ENCODE results near the gene POLR2I. TPM values are rescaled to one million over a fixed set of nuclear protein-coding genes. Genes with fewer than 3 reads are reported as not detected.
"Not testable (repeated sequence)": the region's sequence is repeated elsewhere in the genome, so short reads cannot be mapped to it uniquely, and the experiment has no call there.

The POLR2I gene
- total RNA-seq, 1 experiment from 2014 or later, result 133 TPM

GRCh38 chr19:36139120-36139472 is 24.4 kb upstream of the POLR2I start:
- H3K4me3 ChIP-seq (ENCODE audit: low read depth, low read length, poor library complexity, severe bottlenecking), result peak overlapping the region; percentile 77

GRCh38 chr19:36136964-36137686 is 22.4 kb upstream of the POLR2I start:
- ChIA-PET CTCF (no interaction called here), POLR2A (ENCODE audit: low non-redundant PET) (interaction anchor here (0.6 kb wide), 1 partner anchor 22 kb away, joined by 4 read pairs; the partner anchor contains the start of gene POLR2I)
- no peaks in the 10 kb centered on the region for H3K27me3 ChIP-seq (replicated peaks; ENCODE audit: insufficient read depth, low read depth, low read length, poor library complexity)
- H3K9me3 ChIP-seq (ENCODE audit: low read depth, low read length, poor library complexity, severe bottlenecking), result no peaks in the 10 kb centered on the region
- intact Hi-C loops (cut with micrococcal nuclease; ENCODE audit: unreplicated experiment), result no loop called here
- TF ChIP-seq EZH2 (IDR thresholded peaks at IDR 0.05; ENCODE audit: borderline replicate concordance, low read depth, low read length, poor library complexity, severe bottlenecking) (no peak), CTCF (conservative IDR thresholded peaks at IDR 0.05; ENCODE audit: low read depth, low read length) (no peak)
- peak; percentile 46 for DNase-seq (ENCODE audit: low spot score)
- no TSS peak for BruUV-seq (replicated peaks)
- H3K4me1 ChIP-seq (ENCODE audit: insufficient read depth, low read length, poor library complexity, severe bottlenecking), result peaks cover 10% of the 10 kb centered on the region
- H3K4me3 ChIP-seq (ENCODE audit: low read depth, low read length, poor library complexity, severe bottlenecking), result no peak overlapping the region
- H3K36me3 ChIP-seq (ENCODE audit: insufficient read depth, low read length, poor library complexity, severe bottlenecking), result peaks cover under 1% of the 10 kb centered on the region
- no peak overlapping the region for H3K27ac ChIP-seq (ENCODE audit: low read depth, low read length, poor library complexity, severe bottlenecking)

More at GRCh38 chr19:36139120-36139472, 24.4 kb upstream of the POLR2I start:
- no TSS peak for BruUV-seq (replicated peaks)
- ChIA-PET POLR2A (ENCODE audit: low non-redundant PET) (no interaction called here), CTCF (no interaction called here)
- peaks cover 10% of the 10 kb centered on the region for H3K4me1 ChIP-seq (ENCODE audit: insufficient read depth, low read length, poor library complexity, severe bottlenecking)
- H3K9me3 ChIP-seq (ENCODE audit: low read depth, low read length, poor library complexity, severe bottlenecking), result no peaks in the 10 kb centered on the region
- H3K27me3 ChIP-seq (replicated peaks; ENCODE audit: insufficient read depth, low read depth, low read length, poor library complexity), result no peaks in the 10 kb centered on the region
- TF ChIP-seq CTCF (conservative IDR thresholded peaks at IDR 0.05; ENCODE audit: low read depth, low read length) (no peak), EZH2 (IDR thresholded peaks at IDR 0.05; ENCODE audit: borderline replicate concordance, low read depth, low read length, poor library complexity, severe bottlenecking) (no peak)
- intact Hi-C loops (cut with micrococcal nuclease; ENCODE audit: unreplicated experiment), result no loop called here
- peaks cover 12% of the 10 kb centered on the region for H3K36me3 ChIP-seq (ENCODE audit: insufficient read depth, low read length, poor library complexity, severe bottlenecking)
- DNase-seq (ENCODE audit: low spot score), result no peak
- H3K27ac ChIP-seq (ENCODE audit: low read depth, low read length, poor library complexity, severe bottlenecking), result peak overlapping the region; percentile 90

- CTCF ChIA-PET; H3K27ac ChIP-seq (ENCODE audit: low read depth, low read length, poor library complexity, severe bottlenecking); H3K27me3 ChIP-seq (replicated peaks; ENCODE audit: insufficient read depth, low read depth, low read length, poor library complexity); DNase-seq (ENCODE audit: low spot score); H3K36me3 ChIP-seq (ENCODE audit: insufficient read depth, low read length, poor library complexity, severe bottlenecking); H3K4me3 ChIP-seq (ENCODE audit: low read depth, low read length, poor library complexity, severe bottlenecking); intact Hi-C loops (cut with micrococcal nuclease; ENCODE audit: unreplicated experiment); H3K4me1 ChIP-seq (ENCODE audit: insufficient read depth, low read length, poor library complexity, severe bottlenecking); BruUV-seq (replicated peaks); H3K9me3 ChIP-seq (ENCODE audit: low read depth, low read length, poor library complexity, severe bottlenecking); POLR2A ChIA-PET (ENCODE audit: low non-redundant PET): not testable (repeated sequence)
Measured at GRCh38 chr19:36134867-36135266, 20.2 kb upstream of the POLR2I start.

- CTCF ChIA-PET; H3K36me3 ChIP-seq (ENCODE audit: insufficient read depth, low read length, poor library complexity, severe bottlenecking); H3K4me3 ChIP-seq (ENCODE audit: low read depth, low read length, poor library complexity, severe bottlenecking); H3K9me3 ChIP-seq (ENCODE audit: low read depth, low read length, poor library complexity, severe bottlenecking); H3K4me1 ChIP-seq (ENCODE audit: insufficient read depth, low read length, poor library complexity, severe bottlenecking); POLR2A ChIA-PET (ENCODE audit: low non-redundant PET); H3K27me3 ChIP-seq (replicated peaks; ENCODE audit: insufficient read depth, low read depth, low read length, poor library complexity); BruUV-seq (replicated peaks); intact Hi-C loops (cut with micrococcal nuclease; ENCODE audit: unreplicated experiment); DNase-seq (ENCODE audit: low spot score); H3K27ac ChIP-seq (ENCODE audit: low read depth, low read length, poor library complexity, severe bottlenecking): not testable (repeated sequence)
Measured at GRCh38 chr19:36131221-36131620, 16.5 kb upstream of the POLR2I start.
